Vagina (tissue), 2 donors: ENCODE measurements around the gene GTF2H4.

Source experiments
- POLR2A ChIP-seq, 2 donors: fragments of 450-650 bp; IDR thresholded peaks; one replicate each; pipeline ENCODE4 v1.6.1; 2017; ENCODE audit warnings: antibody characterized with exemption in 2 of 2, mild to moderate bottlenecking in 2 of 2, moderate library complexity in 2 of 2
- POLR2AphosphoS5 ChIP-seq, 2 donors: sonication (generic); formaldehyde crosslinking; IDR thresholded peaks; one replicate each; pipeline ENCODE4 v1.9.0; 2017; ENCODE audit warnings: antibody characterized with exemption in 2 of 2, mild to moderate bottlenecking in 2 of 2, low read depth in 1 of 2; ENCODE audit not compliant: insufficient read depth in 1 of 2
- TF ChIP-seq, protein P1 (sequence below), 3 experiments: fragments of 450-650 bp in 2 of 3; fragments of 200-600 bp in 1 of 3; sonication (generic) in 1 of 3; IDR thresholded peaks; one replicate each; pipeline ENCODE4 v1.5.1; 2017 to 2019; ENCODE audit warnings: antibody characterized with exemption in 3 of 3, mild to moderate bottlenecking in 2 of 3, moderate library complexity in 2 of 3

DNA sequence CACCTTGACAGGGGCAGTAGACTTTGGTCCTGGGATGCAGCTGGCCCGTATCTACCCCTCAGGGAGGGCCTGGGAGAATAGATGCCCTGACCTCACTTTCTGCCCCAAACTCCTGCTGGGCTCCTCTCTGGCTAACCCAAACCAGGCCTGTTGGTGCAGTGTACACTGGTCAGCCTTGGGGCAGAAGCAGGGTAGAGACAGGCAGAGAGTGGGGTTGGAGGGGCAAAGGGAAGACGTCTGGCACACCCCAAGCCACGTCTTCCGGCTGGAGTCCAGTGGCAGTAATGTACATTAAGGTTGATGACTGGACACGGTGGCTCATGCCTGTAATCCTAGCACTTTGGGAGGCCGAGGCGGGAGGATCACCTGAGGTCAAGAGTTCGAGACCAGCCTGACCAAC lies 14.3 kb upstream of the GTF2H4 start:
- TF ChIP-seq POLR2AphosphoS5 (IDR thresholded peaks at IDR 0.05; ENCODE audit: insufficient read depth in 1 of 2, low read depth in 1 of 2) (no peak), POLR2A (IDR thresholded peaks at IDR 0.05) (no peak)
- TF ChIP-seq, protein P1, sequence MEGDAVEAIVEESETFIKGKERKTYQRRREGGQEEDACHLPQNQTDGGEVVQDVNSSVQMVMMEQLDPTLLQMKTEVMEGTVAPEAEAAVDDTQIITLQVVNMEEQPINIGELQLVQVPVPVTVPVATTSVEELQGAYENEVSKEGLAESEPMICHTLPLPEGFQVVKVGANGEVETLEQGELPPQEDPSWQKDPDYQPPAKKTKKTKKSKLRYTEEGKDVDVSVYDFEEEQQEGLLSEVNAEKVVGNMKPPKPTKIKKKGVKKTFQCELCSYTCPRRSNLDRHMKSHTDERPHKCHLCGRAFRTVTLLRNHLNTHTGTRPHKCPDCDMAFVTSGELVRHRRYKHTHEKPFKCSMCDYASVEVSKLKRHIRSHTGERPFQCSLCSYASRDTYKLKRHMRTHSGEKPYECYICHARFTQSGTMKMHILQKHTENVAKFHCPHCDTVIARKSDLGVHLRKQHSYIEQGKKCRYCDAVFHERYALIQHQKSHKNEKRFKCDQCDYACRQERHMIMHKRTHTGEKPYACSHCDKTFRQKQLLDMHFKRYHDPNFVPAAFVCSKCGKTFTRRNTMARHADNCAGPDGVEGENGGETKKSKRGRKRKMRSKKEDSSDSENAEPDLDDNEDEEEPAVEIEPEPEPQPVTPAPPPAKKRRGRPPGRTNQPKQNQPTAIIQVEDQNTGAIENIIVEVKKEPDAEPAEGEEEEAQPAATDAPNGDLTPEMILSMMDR (IDR thresholded peaks at IDR 0.05): no peak
